NB4 (cell line): ENCODE measurements around the gene TMCC3.

Experiments
- POLR2A ChIP-seq: IDR thresholded peaks from 2 replicates; pipeline ENCODE4 v1.6.1; 2011; ENCODE audit warnings: mild to moderate bottlenecking; ENCODE audit not compliant: insufficient read length; ENCODE audit errors: extremely low read depth
- TF ChIP-seq, protein P1 (sequence below): IDR thresholded peaks from one replicate; pipeline ENCODE4 v1.5.1; 2012; ENCODE audit warnings: low read depth, low read length

DNA sequence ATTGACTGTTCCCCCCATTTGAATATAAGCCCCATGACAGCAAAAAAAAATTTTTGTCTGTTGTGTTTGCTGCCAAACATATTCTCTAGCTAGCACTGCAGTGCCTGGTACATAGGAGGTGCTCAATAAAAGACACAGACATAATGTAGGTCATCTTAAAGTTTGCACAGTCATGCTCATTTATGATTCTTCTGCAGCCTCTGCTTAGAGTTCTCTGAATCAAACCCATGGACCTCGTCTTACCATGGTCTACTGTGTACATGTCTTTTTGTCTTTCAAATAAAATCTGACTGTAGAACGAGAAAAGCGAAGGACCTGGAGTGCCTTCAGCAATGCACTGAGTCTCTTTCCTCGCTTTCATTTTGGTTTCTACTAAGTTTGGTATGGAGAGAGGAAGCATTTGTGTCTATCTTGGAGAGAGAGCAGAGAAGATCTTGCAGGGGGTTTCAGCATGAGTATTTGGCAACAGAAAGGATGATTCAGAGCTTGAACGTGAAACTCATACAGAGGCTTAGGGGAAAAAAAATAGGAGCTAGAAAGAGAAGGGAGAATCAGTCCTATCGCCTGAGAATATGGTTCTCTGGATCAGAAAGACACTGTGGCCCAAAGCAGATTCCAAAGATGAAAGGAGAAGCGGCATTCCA, 38.8 kb upstream of the TMCC3 start:
- TF ChIP-seq, protein P1, sequence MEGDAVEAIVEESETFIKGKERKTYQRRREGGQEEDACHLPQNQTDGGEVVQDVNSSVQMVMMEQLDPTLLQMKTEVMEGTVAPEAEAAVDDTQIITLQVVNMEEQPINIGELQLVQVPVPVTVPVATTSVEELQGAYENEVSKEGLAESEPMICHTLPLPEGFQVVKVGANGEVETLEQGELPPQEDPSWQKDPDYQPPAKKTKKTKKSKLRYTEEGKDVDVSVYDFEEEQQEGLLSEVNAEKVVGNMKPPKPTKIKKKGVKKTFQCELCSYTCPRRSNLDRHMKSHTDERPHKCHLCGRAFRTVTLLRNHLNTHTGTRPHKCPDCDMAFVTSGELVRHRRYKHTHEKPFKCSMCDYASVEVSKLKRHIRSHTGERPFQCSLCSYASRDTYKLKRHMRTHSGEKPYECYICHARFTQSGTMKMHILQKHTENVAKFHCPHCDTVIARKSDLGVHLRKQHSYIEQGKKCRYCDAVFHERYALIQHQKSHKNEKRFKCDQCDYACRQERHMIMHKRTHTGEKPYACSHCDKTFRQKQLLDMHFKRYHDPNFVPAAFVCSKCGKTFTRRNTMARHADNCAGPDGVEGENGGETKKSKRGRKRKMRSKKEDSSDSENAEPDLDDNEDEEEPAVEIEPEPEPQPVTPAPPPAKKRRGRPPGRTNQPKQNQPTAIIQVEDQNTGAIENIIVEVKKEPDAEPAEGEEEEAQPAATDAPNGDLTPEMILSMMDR, result no peak
- no peak for TF ChIP-seq POLR2A
